Erythroblast (primary cell): ENCODE data around the gene PATJ.
"Not testable (repeated sequence)": the region's sequence is repeated elsewhere in the genome, so short reads cannot be mapped to it uniquely, and the experiment has no call there.

Source experiments
- GATA1 ChIP-seq: IDR thresholded peaks from 2 replicates; pipeline ENCODE4 v1.6.1; 2011; ENCODE audit warnings: low read depth, mild to moderate bottlenecking, control low read depth, low read length, moderate library complexity
- POLR2A ChIP-seq: IDR thresholded peaks from 2 replicates; pipeline ENCODE4 v1.6.1; 2011; ENCODE audit warnings: mild to moderate bottlenecking, low read length

DNA sequence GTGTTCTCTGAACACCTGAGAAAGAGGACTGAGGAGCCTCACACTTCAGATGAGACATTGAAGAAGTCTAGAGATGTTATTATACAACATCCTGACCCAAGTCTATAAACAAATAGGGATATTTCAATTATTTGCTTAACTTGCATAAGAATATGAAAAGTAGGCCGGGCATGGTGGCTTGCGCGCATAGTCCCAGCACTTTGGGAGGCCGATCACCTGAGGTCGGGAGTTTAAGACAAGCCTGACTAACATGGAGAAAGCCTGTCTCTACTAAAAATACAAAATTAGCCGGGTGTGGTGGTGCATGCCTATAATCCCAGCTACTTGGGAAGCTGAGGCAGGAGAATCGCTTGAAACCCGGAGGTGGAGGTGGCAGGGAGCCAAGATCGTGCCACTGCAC, 478.2 kb downstream of the PATJ start:
- not testable (repeated sequence) for TF ChIP-seq POLR2A, GATA1
